Erythroblast (primary cell): ENCODE measurements around the gene HSD11B1.

ENCODE experiments used
- GATA1 ChIP-seq: IDR thresholded peaks from 2 replicates; pipeline ENCODE4 v1.6.1; 2011; ENCODE audit warnings: low read depth, mild to moderate bottlenecking, control low read depth, low read length, moderate library complexity
- POLR2A ChIP-seq: IDR thresholded peaks from 2 replicates; pipeline ENCODE4 v1.6.1; 2011; ENCODE audit warnings: mild to moderate bottlenecking, low read length

DNA sequence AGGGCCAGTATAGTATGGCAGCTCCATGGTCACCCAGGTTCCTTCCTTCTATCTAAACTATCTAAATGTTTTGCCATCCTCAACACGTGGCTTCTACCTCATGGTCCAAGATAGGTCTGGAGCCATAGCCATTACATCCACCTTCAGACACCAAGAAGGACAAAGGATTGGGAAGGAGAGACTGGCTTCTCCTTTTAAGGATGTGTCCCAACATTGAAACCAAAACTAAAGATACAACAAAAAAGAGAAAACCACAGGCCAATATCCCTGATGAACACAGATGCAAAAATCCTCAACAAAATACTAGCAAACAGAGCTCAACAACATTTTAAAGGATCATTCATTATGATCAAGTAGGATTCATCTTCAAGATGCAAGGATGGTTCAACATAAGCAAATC, 24.8 kb downstream of the HSD11B1 start:
- TF ChIP-seq POLR2A (no peak), GATA1 (no peak)
